Activated naive CD4-positive, alpha-beta T cell treated with anti-CD3 and anti-CD28 coated beads for 36 hours (primary cell): ENCODE results near the gene CDK6. TPM values are rescaled to one million over a fixed set of nuclear protein-coding genes. Genes with fewer than 3 reads are reported as not detected.
A peak's percentile ranks its signal among the peaks of the same experiment; 100 is the strongest.

Experiments
- CTCF ChIA-PET: fragments of 350-600 bp; sonication (Branson Sonifier 250); formaldehyde crosslinking; loops from one replicate; lab custom pipeline; 2021; ENCODE audit warnings: antibody characterized with exemption; lab: Charles Lee
- DNase-seq: peaks from one replicate; pipeline ENCODE4 v3.0.0-alpha.2; 2020
- H3K27ac Mint-ChIP-seq: one replicate; pipeline ENCODE4 v1.8.0; 2021; ENCODE audit warnings: mild to moderate bottlenecking, mixed read lengths
- H3K27me3 Mint-ChIP-seq: one replicate; pipeline ENCODE4 v1.8.0; 2021; ENCODE audit warnings: low read depth, mixed read lengths
- H3K36me3 Mint-ChIP-seq: one replicate; pipeline ENCODE4 v1.8.0; 2021; ENCODE audit warnings: low read depth, mixed read lengths
- H3K4me1 Mint-ChIP-seq: one replicate; pipeline ENCODE4 v1.8.0; 2021; ENCODE audit warnings: low read depth, mixed read lengths
- H3K4me3 Mint-ChIP-seq: one replicate; pipeline ENCODE4 v1.8.0; 2021; ENCODE audit warnings: mild to moderate bottlenecking, moderate library complexity, mixed read lengths
- H3K9me3 Mint-ChIP-seq: one replicate; pipeline ENCODE4 v1.8.0; 2021; ENCODE audit warnings: mixed read lengths
- intact Hi-C: fragments of 100-400 bp; cut with micrococcal nuclease; formaldehyde crosslinking; loops from one replicate; pipeline ENCODE4 v1.15.1; 2023
- total RNA-seq, 2 experiments: library from RNA; stranded (reverse); gene quantifications; one replicate each; pipeline ENCODE4 v1.2.3, GENCODE V29; 2021

CDK6 gene
- total RNA-seq, 2 experiments from 2014 or later: 99.4 to 101 TPM

- peaks cover 6% of the 10 kb centered on the region for H3K9me3 Mint-ChIP-seq
- no peak overlapping the region for H3K27ac Mint-ChIP-seq
- no peak overlapping the region for H3K4me3 Mint-ChIP-seq
- peaks cover 50% of the 10 kb centered on the region for H3K4me1 Mint-ChIP-seq
- no peaks in the 10 kb centered on the region for H3K27me3 Mint-ChIP-seq
- no peak for DNase-seq
- intact Hi-C loops: no loop called here
- peaks cover 34% of the 10 kb centered on the region for H3K36me3 Mint-ChIP-seq
- CTCF ChIA-PET: interaction anchor here (1.0 to 1.6 kb wide), 2 partner anchors 48 to 70 kb away, joined by 3 to 5 read pairs; no protein-coding TSS in a partner anchor
Measured at GRCh38 chr7:92697012-92697411, 139.4 kb downstream of the CDK6 start.

- CTCF ChIA-PET: interaction anchor here (0.6 to 1.7 kb wide), 5 partner anchors 65 to 208 kb away, joined by 3 to 5 read pairs (median 4); no protein-coding TSS in a partner anchor
- Mint-ChIP-seq H3K27me3 (no peaks in the 10 kb centered on the region), H3K36me3 (peaks cover 35% of the 10 kb centered on the region), H3K4me1 (peaks cover 55% of the 10 kb centered on the region), H3K27ac (no peak overlapping the region), H3K4me3 (no peak overlapping the region), H3K9me3 (peaks cover 6% of the 10 kb centered on the region)
- DNase-seq: no peak
- intact Hi-C loops: no loop called here
Measured at GRCh38 chr7:92696584-92696983, 139.8 kb downstream of the CDK6 start.

DNA sequence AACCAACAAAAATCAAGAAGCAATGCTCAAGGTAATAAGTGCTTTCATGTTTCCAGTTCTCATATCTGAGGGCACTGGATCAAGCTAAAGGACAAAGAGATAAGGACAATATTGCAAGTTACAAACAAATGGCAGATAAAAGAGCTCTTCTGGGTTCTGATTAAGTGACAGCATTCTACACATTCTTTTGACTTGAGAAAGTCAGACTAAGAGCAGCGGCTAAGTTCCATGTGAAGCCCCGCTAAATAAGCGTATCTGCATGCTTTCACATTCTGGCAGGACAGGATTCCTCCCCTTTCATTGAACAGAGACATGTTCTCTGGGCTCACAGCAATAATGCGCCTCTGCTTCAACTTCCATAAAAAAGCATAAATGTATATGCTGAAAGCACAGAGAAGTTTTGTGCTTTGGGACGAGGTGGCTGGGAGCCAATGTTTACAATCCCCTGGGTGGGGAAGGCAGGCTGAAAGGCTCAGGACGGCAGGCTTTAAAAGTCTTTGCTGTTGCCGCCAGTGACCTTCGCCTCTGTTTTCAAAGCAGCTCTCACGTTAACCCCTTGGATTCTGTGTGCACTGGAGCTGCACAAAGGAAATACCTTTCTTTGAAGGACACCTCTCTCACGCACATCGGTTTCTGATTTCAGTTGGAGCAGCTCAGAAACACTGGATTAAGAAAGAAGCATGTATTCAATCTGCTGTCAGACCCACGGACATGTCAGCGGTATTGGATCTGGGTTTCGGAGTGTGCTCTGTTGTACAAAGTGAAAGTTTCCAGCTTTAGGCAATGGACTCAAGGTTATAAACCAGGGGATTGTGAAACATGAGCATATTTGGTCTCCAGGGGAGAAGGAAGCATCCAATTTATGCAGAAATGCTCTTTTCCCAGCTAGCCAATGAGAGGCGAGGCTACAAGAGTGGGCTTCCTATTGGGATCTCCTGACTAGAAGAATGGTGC, 140.8 kb downstream of the CDK6 start:
- no peaks in the 10 kb centered on the region for H3K27me3 Mint-ChIP-seq
- CTCF ChIA-PET: interaction anchor here (0.6 to 1.7 kb wide), 7 partner anchors 8 to 209 kb away, joined by 3 to 4 read pairs (median 3); no protein-coding TSS in a partner anchor
- H3K4me3 Mint-ChIP-seq: peak overlapping the region; percentile 35
- DNase-seq: no peak
- peaks cover 6% of the 10 kb centered on the region for H3K9me3 Mint-ChIP-seq
- H3K27ac Mint-ChIP-seq: peak overlapping the region; percentile 38
- H3K36me3 Mint-ChIP-seq: peaks cover 33% of the 10 kb centered on the region
- H3K4me1 Mint-ChIP-seq: peaks cover 62% of the 10 kb centered on the region
- intact Hi-C loops: no loop called here

DNA sequence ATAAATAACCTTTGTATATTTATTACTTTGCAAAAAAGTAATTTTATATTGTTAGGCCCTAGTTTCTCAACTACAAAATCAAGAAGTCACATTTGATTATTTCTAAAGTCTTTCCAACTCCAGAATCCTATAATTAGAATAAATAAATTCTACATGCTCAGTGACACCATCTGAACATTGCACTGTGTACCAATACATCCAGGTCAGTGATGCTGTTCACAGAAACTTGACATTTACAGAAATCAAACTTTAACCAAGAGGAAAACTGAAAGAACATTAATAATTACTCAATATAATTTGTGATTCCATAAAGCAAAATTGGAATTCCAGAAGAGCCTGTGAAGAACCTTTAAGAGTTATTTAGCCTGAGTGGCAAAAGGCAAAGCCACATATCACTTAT, 142.2 kb downstream of the CDK6 start:
- CTCF ChIA-PET: interaction anchor here (1.0 kb wide), 1 partner anchor 73 kb away, joined by 3 read pairs; no protein-coding TSS in a partner anchor

GRCh38 chr7:92693519-92693918, 142.9 kb downstream of the CDK6 start:
- Mint-ChIP-seq H3K27me3 (no peaks in the 10 kb centered on the region), H3K4me1 (peaks cover 66% of the 10 kb centered on the region), H3K4me3 (no peak overlapping the region), H3K9me3 (peaks cover 11% of the 10 kb centered on the region), H3K27ac (no peak overlapping the region), H3K36me3 (peaks cover 46% of the 10 kb centered on the region)
- intact Hi-C loops: no loop called here
- DNase-seq: no peak
- CTCF ChIA-PET: interaction anchor here (0.6 to 1.0 kb wide), 2 partner anchors 44 to 72 kb away, joined by 3 read pairs; no protein-coding TSS in a partner anchor

More for the DNA sequence above, 142.2 kb downstream of the CDK6 start:
- Mint-ChIP-seq H3K36me3 (peaks cover 41% of the 10 kb centered on the region), H3K27me3 (no peaks in the 10 kb centered on the region), H3K4me1 (peaks cover 59% of the 10 kb centered on the region), H3K27ac (no peak overlapping the region), H3K9me3 (peaks cover 11% of the 10 kb centered on the region), H3K4me3 (no peak overlapping the region)
- intact Hi-C loops: no loop called here
- no peak for DNase-seq

GRCh38 chr7:92691578-92691977, 144.8 kb downstream of the CDK6 start:
- H3K9me3 Mint-ChIP-seq: peaks cover 11% of the 10 kb centered on the region
- peak overlapping the region; percentile 87 for H3K27ac Mint-ChIP-seq
- no peak overlapping the region for H3K4me3 Mint-ChIP-seq
- peak; percentile 46 for DNase-seq
- H3K4me1 Mint-ChIP-seq: peaks cover 70% of the 10 kb centered on the region
- no peaks in the 10 kb centered on the region for H3K27me3 Mint-ChIP-seq
- intact Hi-C loops: loop anchor here (1.0 to 2.0 kb wide), 10 partner anchors 17 to 537 kb away; no protein-coding TSS in a partner anchor
- H3K36me3 Mint-ChIP-seq: peaks cover 56% of the 10 kb centered on the region
- CTCF ChIA-PET: interaction anchor here (1.6 to 3.1 kb wide), 2 partner anchors 71 to 142 kb away, joined by 8 to 13 read pairs; no protein-coding TSS in a partner anchor

DNA sequence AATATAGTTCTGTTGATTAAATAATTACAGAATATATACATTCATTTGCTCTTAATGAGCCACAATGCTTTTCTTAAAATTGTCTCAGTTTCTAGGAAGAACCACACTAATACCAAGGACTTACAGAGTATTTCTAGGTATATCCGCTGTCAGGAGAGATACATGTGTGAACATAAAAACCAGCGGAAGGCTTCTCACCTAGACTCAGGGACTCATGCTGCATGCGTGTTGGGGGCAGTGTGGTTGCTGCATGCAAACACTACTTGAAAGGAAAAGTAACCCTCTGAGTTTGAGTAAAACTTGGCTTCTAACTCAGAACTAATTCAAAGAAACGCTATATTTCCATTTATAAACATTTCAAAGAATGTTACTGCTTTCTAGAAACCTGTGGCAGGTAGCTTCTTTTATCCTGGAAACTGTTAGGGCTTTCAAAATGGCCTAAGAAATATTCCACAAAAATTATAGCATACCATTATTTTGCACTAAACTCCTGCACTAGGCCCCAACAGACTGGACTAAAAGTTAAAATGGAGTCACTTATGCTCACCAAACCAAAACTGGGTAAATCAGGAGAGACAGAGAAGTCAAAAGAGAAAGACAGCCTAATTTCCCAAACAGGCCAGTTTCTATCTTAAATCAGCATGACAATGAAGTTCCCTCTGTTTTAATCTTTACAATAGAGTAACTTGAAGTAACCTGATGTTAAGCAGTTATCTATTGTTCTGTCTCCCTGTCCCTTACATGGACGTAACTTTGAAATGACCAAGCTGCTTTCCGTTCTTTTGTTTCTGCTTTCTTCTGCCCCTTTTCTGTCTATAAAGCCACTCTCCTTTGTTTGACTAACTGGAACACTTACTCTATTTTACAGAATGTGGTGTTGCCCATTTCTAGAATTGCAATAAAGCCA, 151.0 kb downstream of the CDK6 start:
- Mint-ChIP-seq H3K4me1 (peaks cover 84% of the 10 kb centered on the region), H3K36me3 (peaks cover 52% of the 10 kb centered on the region), H3K4me3 (peak overlapping the region; percentile 11), H3K27me3 (no peaks in the 10 kb centered on the region), H3K9me3 (peaks cover 5% of the 10 kb centered on the region), H3K27ac (peak overlapping the region; percentile 90)
- intact Hi-C loops: loop anchor here (1.0 to 5.0 kb wide), 11 partner anchors 23 to 432 kb away; partner anchors contain the start of genes PEX1, RBM48 and SAMD9
- DNase-seq: peak; percentile 82
- CTCF ChIA-PET: interaction anchor here (0.6 to 1.1 kb wide), 2 partner anchors 38 to 95 kb away, joined by 3 to 5 read pairs; partner anchors contain the start of gene FAM133B

- H3K4me3 Mint-ChIP-seq: no peak overlapping the region
- no peak for DNase-seq
- H3K4me1 Mint-ChIP-seq: peaks cover 79% of the 10 kb centered on the region
- intact Hi-C loops: no loop called here
- H3K36me3 Mint-ChIP-seq: peaks cover 41% of the 10 kb centered on the region
- CTCF ChIA-PET: interaction anchor here (1.1 to 1.4 kb wide), 2 partner anchors 36 to 63 kb away, joined by 3 to 6 read pairs; no protein-coding TSS in a partner anchor
- no peaks in the 10 kb centered on the region for H3K9me3 Mint-ChIP-seq
- peak overlapping the region; percentile 90 for H3K27ac Mint-ChIP-seq
- H3K27me3 Mint-ChIP-seq: no peaks in the 10 kb centered on the region
Measured at GRCh38 chr7:92684274-92684673, 152.1 kb downstream of the CDK6 start.

- peaks cover 42% of the 10 kb centered on the region for H3K36me3 Mint-ChIP-seq
- peak; percentile 44 for DNase-seq
Measured at GRCh38 chr7:92682903-92683539, 153.4 kb downstream of the CDK6 start.

GRCh38 chr7:92682330-92682729, 154.0 kb downstream of the CDK6 start:
- no peak for DNase-seq
- peaks cover 37% of the 10 kb centered on the region for H3K36me3 Mint-ChIP-seq
- H3K4me3 Mint-ChIP-seq: no peak overlapping the region
- intact Hi-C loops: no loop called here
- H3K27me3 Mint-ChIP-seq: no peaks in the 10 kb centered on the region
- CTCF ChIA-PET: no interaction called here
- H3K27ac Mint-ChIP-seq: no peak overlapping the region
- H3K4me1 Mint-ChIP-seq: peaks cover 77% of the 10 kb centered on the region
- no peaks in the 10 kb centered on the region for H3K9me3 Mint-ChIP-seq

More at GRCh38 chr7:92682903-92683539, 153.4 kb downstream of the CDK6 start:
- CTCF ChIA-PET: interaction anchor here (1.4 kb wide), 1 partner anchor 62 kb away, joined by 6 read pairs; no protein-coding TSS in a partner anchor
- Mint-ChIP-seq H3K4me1 (peaks cover 79% of the 10 kb centered on the region), H3K27me3 (no peaks in the 10 kb centered on the region), H3K9me3 (no peaks in the 10 kb centered on the region), H3K27ac (peak overlapping the region; percentile 90), H3K4me3 (peak overlapping the region; percentile 7)
- intact Hi-C loops: loop anchor here (1.0 kb wide), 2 partner anchors 12 to 130 kb away; no protein-coding TSS in a partner anchor

GRCh38 chr7:92681633-92682032, 154.7 kb downstream of the CDK6 start:
- Mint-ChIP-seq H3K4me1 (peaks cover 70% of the 10 kb centered on the region), H3K27me3 (no peaks in the 10 kb centered on the region), H3K27ac (no peak overlapping the region), H3K9me3 (no peaks in the 10 kb centered on the region), H3K4me3 (no peak overlapping the region), H3K36me3 (peaks cover 32% of the 10 kb centered on the region)
- intact Hi-C loops: no loop called here
- CTCF ChIA-PET: interaction anchor here (1.2 kb wide), 1 partner anchor 22 kb away, joined by 3 read pairs; no protein-coding TSS in a partner anchor
- DNase-seq: no peak
